HL-60 (cell line): ENCODE results near the gene NR5A1.

ENCODE experiments used
- DNase-seq, 2 experiments: peaks; one replicate each; pipeline ENCODE4 v3.0.0-alpha.2; 2010 to 2020; ENCODE audit warnings: low read depth in 1 of 2, low spot score in 1 of 2
- H3K27ac ChIP-seq: fragments of 250-450 bp; sonication (Bioruptor Pico); replicated peaks from 2 replicates; pipeline ENCODE4 v1.5.1; 2020; ENCODE audit warnings: mild to moderate bottlenecking, moderate library complexity
- H3K27me3 ChIP-seq: fragments of 250-450 bp; sonication (Bioruptor Pico); 2 replicates; pipeline ENCODE4 v1.5.1; 2021; ENCODE audit warnings: mild to moderate bottlenecking, moderate library complexity; ENCODE audit not compliant: insufficient read depth, poor library complexity, severe bottlenecking
- H3K4me3 ChIP-seq: replicated peaks from 2 replicates; pipeline ENCODE4 v1.5.1; 2011; ENCODE audit warnings: mild to moderate bottlenecking, control low read depth, low read length; ENCODE audit not compliant: insufficient read depth
- GABPA ChIP-seq: IDR thresholded peaks from 2 replicates; pipeline ENCODE4 v1.6.1; 2012; ENCODE audit warnings: low read depth
- POLR2AphosphoS5 ChIP-seq: IDR thresholded peaks from 2 replicates; pipeline ENCODE4 v1.6.1; 2012; ENCODE audit warnings: low read depth
- SPI1 ChIP-seq: IDR thresholded peaks from 2 replicates; pipeline ENCODE4 v1.6.1; 2012; ENCODE audit warnings: low read depth, mild to moderate bottlenecking, borderline replicate concordance
- TF ChIP-seq, protein P1 (sequence below): IDR thresholded peaks from 2 replicates; pipeline ENCODE4 v1.6.1; 2012; ENCODE audit warnings: low read depth; ENCODE audit not compliant: insufficient replicate concordance
- TF ChIP-seq, protein P2 (sequence below): IDR thresholded peaks from one replicate; pipeline ENCODE4 v1.5.1; 2011; ENCODE audit warnings: low read length, control low read depth, inconsistent platforms; ENCODE audit not compliant: insufficient read depth

The NR5A1 gene

DNA sequence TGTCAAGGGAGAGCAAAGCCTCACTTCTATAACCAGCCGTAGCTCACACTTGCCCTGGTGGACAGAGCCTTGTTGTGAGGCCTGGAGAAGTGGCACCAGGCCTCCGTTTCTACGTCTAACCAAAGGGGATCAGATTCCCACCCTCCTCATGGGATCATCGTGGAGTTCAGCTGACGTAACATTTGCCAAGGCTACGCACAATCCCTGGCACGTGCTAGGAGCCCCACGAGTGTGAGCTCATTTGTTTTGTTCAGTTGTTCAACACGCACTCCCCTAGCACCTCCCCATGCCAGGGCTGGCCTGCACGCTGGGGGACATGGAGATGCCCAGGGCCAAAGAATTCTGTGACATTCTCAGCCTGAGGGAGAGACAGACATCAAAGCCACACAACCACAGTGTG, 33.9 kb downstream of the NR5A1 start:
- Histone ChIP-seq H3K27ac (no peak overlapping the region), H3K4me3 (no peak overlapping the region), H3K27me3 (no peaks in the 10 kb centered on the region)
- DNase-seq: no peak
- TF ChIP-seq, protein P1, sequence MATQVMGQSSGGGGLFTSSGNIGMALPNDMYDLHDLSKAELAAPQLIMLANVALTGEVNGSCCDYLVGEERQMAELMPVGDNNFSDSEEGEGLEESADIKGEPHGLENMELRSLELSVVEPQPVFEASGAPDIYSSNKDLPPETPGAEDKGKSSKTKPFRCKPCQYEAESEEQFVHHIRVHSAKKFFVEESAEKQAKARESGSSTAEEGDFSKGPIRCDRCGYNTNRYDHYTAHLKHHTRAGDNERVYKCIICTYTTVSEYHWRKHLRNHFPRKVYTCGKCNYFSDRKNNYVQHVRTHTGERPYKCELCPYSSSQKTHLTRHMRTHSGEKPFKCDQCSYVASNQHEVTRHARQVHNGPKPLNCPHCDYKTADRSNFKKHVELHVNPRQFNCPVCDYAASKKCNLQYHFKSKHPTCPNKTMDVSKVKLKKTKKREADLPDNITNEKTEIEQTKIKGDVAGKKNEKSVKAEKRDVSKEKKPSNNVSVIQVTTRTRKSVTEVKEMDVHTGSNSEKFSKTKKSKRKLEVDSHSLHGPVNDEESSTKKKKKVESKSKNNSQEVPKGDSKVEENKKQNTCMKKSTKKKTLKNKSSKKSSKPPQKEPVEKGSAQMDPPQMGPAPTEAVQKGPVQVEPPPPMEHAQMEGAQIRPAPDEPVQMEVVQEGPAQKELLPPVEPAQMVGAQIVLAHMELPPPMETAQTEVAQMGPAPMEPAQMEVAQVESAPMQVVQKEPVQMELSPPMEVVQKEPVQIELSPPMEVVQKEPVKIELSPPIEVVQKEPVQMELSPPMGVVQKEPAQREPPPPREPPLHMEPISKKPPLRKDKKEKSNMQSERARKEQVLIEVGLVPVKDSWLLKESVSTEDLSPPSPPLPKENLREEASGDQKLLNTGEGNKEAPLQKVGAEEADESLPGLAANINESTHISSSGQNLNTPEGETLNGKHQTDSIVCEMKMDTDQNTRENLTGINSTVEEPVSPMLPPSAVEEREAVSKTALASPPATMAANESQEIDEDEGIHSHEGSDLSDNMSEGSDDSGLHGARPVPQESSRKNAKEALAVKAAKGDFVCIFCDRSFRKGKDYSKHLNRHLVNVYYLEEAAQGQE: no peak
- TF ChIP-seq POLR2AphosphoS5: no peak
- no peak for TF ChIP-seq SPI1
- TF ChIP-seq, protein P2, sequence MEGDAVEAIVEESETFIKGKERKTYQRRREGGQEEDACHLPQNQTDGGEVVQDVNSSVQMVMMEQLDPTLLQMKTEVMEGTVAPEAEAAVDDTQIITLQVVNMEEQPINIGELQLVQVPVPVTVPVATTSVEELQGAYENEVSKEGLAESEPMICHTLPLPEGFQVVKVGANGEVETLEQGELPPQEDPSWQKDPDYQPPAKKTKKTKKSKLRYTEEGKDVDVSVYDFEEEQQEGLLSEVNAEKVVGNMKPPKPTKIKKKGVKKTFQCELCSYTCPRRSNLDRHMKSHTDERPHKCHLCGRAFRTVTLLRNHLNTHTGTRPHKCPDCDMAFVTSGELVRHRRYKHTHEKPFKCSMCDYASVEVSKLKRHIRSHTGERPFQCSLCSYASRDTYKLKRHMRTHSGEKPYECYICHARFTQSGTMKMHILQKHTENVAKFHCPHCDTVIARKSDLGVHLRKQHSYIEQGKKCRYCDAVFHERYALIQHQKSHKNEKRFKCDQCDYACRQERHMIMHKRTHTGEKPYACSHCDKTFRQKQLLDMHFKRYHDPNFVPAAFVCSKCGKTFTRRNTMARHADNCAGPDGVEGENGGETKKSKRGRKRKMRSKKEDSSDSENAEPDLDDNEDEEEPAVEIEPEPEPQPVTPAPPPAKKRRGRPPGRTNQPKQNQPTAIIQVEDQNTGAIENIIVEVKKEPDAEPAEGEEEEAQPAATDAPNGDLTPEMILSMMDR: no peak
- no peak for TF ChIP-seq GABPA

DNA sequence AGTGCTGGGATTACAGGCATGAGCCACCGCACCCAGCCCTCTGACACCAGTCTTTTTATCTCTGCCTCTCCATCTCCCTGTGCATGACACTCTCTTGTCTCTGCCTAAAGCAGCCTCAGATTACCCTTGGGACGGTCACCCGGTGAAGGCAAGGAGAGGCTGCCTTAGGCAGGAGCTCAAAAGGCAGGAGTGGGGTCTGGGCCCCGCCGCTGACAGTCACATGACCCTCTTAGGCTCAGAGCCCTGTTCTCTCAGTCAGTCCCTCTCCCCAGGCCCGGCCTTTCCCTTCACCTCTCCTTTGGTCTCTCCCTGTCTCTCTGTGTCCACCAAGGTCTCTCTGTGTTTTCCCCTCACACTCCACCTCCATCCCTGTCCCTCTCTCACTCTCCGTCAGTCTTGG, 34.4 kb downstream of the NR5A1 start:
- TF ChIP-seq, protein P1: no peak
- TF ChIP-seq GABPA: no peak
- TF ChIP-seq, protein P2: no peak
- TF ChIP-seq POLR2AphosphoS5: no peak
- no peak for TF ChIP-seq SPI1

DNA sequence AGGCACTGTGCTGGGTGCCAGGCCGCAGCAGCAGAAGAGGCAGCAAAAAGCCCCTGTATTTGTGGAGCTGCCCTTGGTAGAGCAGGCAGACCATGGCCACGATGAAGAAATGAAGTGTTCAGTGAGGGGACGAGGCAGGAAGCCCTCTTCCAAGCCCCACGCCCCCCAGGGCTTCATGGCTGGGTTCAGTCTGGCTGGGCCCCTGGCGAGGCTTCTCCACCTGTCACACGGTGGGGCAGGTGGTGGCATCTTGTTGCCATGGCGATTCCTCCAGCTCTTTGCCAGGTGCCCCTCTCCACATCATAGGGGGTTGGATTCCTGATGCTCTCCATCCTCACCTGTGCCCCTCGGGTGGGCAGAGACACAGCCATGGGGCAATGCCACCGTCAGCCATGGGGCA, 35.4 kb downstream of the NR5A1 start:
- Histone ChIP-seq H3K27ac (no peak overlapping the region), H3K27me3 (no peaks in the 10 kb centered on the region), H3K4me3 (no peak overlapping the region)
- no peak for TF ChIP-seq POLR2AphosphoS5
- TF ChIP-seq GABPA: no peak
- TF ChIP-seq SPI1: no peak
- no peak for DNase-seq

More for the DNA sequence above, 34.4 kb downstream of the NR5A1 start:
- DNase-seq: no peak
- H3K4me3 ChIP-seq: no peak overlapping the region
- H3K27ac ChIP-seq: no peak overlapping the region
- no peaks in the 10 kb centered on the region for H3K27me3 ChIP-seq

DNA sequence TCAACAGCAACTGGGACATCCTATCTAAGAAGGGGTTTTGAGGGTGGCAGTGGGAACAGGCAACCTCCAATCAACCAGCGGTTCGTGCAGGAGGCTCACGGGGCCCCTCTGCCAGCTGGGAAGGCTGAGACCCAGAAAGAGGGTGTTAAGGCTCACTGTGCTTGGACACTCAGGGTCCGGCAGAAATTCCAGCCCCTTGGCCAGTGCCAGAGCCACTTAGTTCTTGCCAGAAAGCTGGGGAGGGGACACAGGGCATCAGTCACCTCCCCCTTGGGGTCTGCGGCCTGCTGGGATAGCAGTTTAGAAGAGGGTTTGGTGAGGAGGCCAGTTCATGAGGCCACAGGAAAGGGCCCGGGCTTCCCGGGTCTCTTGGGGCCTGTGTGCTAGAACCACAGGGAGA, 36.5 kb downstream of the NR5A1 start:
- Histone ChIP-seq H3K27me3 (no peaks in the 10 kb centered on the region), H3K4me3 (no peak overlapping the region), H3K27ac (no peak overlapping the region)
- DNase-seq: no peak
- TF ChIP-seq, protein P1: no peak
- TF ChIP-seq, protein P2: no peak
- TF ChIP-seq SPI1 (no peak), GABPA (no peak), POLR2AphosphoS5 (no peak)
